KMS-11 (cell line): ENCODE results near the gene LIMS2.

Source experiments
- H2AFZ ChIP-seq: fragments of 200-600 bp; sonication (generic); 2 replicates; pipeline ENCODE4 v1.6.1; 2016; ENCODE audit warnings: antibody characterized with exemption, mixed run types, low read depth
- H3K27ac ChIP-seq: fragments of 200-600 bp; sonication (generic); 2 replicates; pipeline ENCODE4 v1.6.1; 2016; ENCODE audit warnings: mild to moderate bottlenecking, mixed run types
- H3K27me3 ChIP-seq: fragments of 200-600 bp; sonication (generic); 2 replicates; pipeline ENCODE4 v1.6.1; 2017; ENCODE audit warnings: mild to moderate bottlenecking, low read depth, mixed run types, moderate library complexity; ENCODE audit not compliant: insufficient read depth
- H3K36me3 ChIP-seq: fragments of 200-600 bp; sonication (generic); 2 replicates; pipeline ENCODE4 v1.6.1; 2017; ENCODE audit warnings: mild to moderate bottlenecking, mixed run types; ENCODE audit not compliant: insufficient read depth
- H3K4me1 ChIP-seq: fragments of 200-600 bp; sonication (generic); 2 replicates; pipeline ENCODE4 v1.6.1; 2016; ENCODE audit warnings: mild to moderate bottlenecking, low read depth, mixed run types; ENCODE audit not compliant: poor library complexity, severe bottlenecking
- H3K4me2 ChIP-seq: fragments of 200-600 bp; sonication (generic); 2 replicates; pipeline ENCODE4 v1.7.0; 2016; ENCODE audit warnings: mild to moderate bottlenecking, mixed run types
- H3K4me3 ChIP-seq: fragments of 200-600 bp; sonication (generic); IDR thresholded peaks from 2 replicates; pipeline ENCODE4 v1.6.1; 2017; ENCODE audit warnings: low read depth, low read length, mixed read lengths; ENCODE audit not compliant: insufficient read depth
- H3K79me2 ChIP-seq: fragments of 200-600 bp; sonication (generic); 2 replicates; pipeline ENCODE4 v1.6.1; 2016; ENCODE audit warnings: low read depth, mixed run types; ENCODE audit not compliant: insufficient read depth
- H3K9ac ChIP-seq: fragments of 200-600 bp; sonication (generic); 2 replicates; pipeline ENCODE4 v1.6.1; 2016; ENCODE audit warnings: mild to moderate bottlenecking, mixed run types
- H4K20me1 ChIP-seq: fragments of 200-600 bp; sonication (generic); 2 replicates; pipeline ENCODE4 v1.6.1; 2016; ENCODE audit warnings: mild to moderate bottlenecking, mixed run types; ENCODE audit not compliant: insufficient read depth
- CTCF ChIP-seq: fragments of 200-600 bp; sonication (generic); conservative IDR thresholded peaks from 2 replicates; pipeline ENCODE4 v1.6.1; 2017; ENCODE audit warnings: low read depth, mild to moderate bottlenecking, antibody characterized with exemption, low read length, moderate library complexity, mixed read lengths

The LIMS2 gene

GRCh38 chr2:127661072-127661649, 14.2 kb downstream of the LIMS2 start:
- Histone ChIP-seq H3K79me2 (no peaks in the 10 kb centered on the region), H4K20me1 (no peaks in the 10 kb centered on the region), H3K27ac (no peak overlapping the region), H3K36me3 (no peaks in the 10 kb centered on the region), H2AFZ (no peak overlapping the region), H3K4me2 (no peak overlapping the region), H3K27me3 (no peaks in the 10 kb centered on the region), H3K4me1 (no peaks in the 10 kb centered on the region), H3K9ac (no peak overlapping the region), H3K4me3 (no peak overlapping the region)
- TF ChIP-seq CTCF, result no peak

GRCh38 chr2:127660291-127660578, 15.1 kb downstream of the LIMS2 start:
- Histone ChIP-seq H3K79me2 (no peaks in the 10 kb centered on the region), H4K20me1 (no peaks in the 10 kb centered on the region), H3K4me1 (no peaks in the 10 kb centered on the region), H3K36me3 (no peaks in the 10 kb centered on the region), H2AFZ (no peak overlapping the region), H3K4me3 (no peak overlapping the region), H3K4me2 (no peak overlapping the region), H3K27ac (no peak overlapping the region), H3K27me3 (no peaks in the 10 kb centered on the region), H3K9ac (no peak overlapping the region)
- no peak for TF ChIP-seq CTCF

- Histone ChIP-seq H3K9ac (no peak overlapping the region), H3K4me1 (no peaks in the 10 kb centered on the region), H3K79me2 (no peaks in the 10 kb centered on the region), H3K27me3 (no peaks in the 10 kb centered on the region), H3K4me3 (no peak overlapping the region), H4K20me1 (no peaks in the 10 kb centered on the region), H2AFZ (no peak overlapping the region), H3K4me2 (no peak overlapping the region), H3K36me3 (no peaks in the 10 kb centered on the region), H3K27ac (no peak overlapping the region)
- TF ChIP-seq CTCF, result no peak
Observed at GRCh38 chr2:127659408-127660290, 15.7 kb downstream of the LIMS2 start.

- no peaks in the 10 kb centered on the region for H4K20me1 ChIP-seq
- H3K9ac ChIP-seq, result no peak overlapping the region
Observed at GRCh38 chr2:127658641-127659407, 16.5 kb downstream of the LIMS2 start.

More at GRCh38 chr2:127658641-127659407, 16.5 kb downstream of the LIMS2 start:
- H2AFZ ChIP-seq, result no peak overlapping the region
- TF ChIP-seq CTCF, result no peak
- H3K27ac ChIP-seq, result no peak overlapping the region
- H3K4me3 ChIP-seq, result no peak overlapping the region
- H3K79me2 ChIP-seq, result no peaks in the 10 kb centered on the region
- no peak overlapping the region for H3K4me2 ChIP-seq
- H3K4me1 ChIP-seq, result no peaks in the 10 kb centered on the region
- no peaks in the 10 kb centered on the region for H3K36me3 ChIP-seq
- H3K27me3 ChIP-seq, result no peaks in the 10 kb centered on the region
